22Rv1 (cell line): ENCODE measurements around the gene SERPINE1.

Experiments used
- CTCF ChIP-seq: fragments of 450-650 bp; IDR thresholded peaks from 2 replicates; pipeline ENCODE4 v1.5.1; 2017; ENCODE audit warnings: mild to moderate bottlenecking
- ZFX ChIP-seq: fragments of 450-650 bp; IDR thresholded peaks from 2 replicates; pipeline ENCODE4 v1.6.1; 2017; ENCODE audit warnings: antibody characterized with exemption, borderline replicate concordance

- no peak for TF ChIP-seq CTCF
- no peak for TF ChIP-seq ZFX
Observed at GRCh38 chr7:101177644-101178043, 50.7 kb downstream of the SERPINE1 start.
